IPS-NIHi11 (cell line): ENCODE measurements around the gene TAGLN2.
A peak's percentile ranks its signal among the peaks of the same experiment; 100 is the strongest.

Source experiments
- DNase-seq: peaks from one replicate; pipeline ENCODE4 v3.0.0; 2012; ENCODE audit warnings: mixed read lengths, low spot score

Gene TAGLN2

DNA sequence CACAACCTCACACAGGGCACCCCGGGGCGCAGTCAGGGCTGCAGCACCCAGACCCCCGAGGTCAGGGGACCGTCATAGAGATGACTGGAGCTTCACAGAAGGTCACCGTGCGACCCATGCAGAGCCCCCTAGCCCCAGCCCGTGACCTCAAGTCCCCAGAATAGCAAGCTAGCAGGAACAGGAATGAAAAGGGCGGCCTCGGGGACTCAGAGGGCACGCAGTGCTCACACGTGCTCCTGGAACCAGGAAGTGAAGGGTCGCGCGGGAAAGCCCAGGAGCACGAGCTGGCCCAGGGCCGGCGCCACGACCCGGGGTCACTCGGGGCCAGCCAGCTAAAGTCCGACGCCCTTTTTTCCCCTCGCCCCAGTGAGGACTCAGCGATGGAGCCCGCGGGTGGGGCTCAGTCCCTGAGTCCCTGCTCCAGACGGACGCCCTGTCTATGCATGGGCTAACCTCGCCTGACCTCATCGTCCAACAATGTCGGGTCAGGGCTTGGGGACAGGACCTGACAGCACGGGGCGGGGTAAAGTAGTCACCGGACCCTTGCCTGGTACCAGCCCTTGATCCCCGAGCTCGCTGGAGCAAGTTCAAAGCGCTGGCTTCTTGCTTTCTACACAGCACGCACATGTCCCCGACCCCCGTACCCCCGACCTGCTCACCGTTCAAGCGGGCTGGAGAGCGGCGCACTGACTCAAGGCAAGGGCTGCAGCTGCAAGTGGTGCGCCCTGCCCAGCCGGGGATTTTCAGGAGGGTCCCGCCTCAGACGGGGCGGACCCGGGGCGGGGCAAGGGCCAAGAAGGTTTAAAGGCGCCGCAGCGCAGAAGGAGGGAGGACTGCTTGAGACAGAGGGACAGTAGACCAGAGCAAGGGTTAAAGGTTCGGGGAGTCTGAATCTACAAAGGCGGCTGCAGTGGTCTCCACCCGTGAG is at the start of gene TAGLN2:
TAGLN2 (minus strand) TSS at position 717 of the 928 bp plus-strand sequence. CDS start 4,998 bp downstream, outside the sequence.
- DNase-seq: peak; percentile 96

DNA sequence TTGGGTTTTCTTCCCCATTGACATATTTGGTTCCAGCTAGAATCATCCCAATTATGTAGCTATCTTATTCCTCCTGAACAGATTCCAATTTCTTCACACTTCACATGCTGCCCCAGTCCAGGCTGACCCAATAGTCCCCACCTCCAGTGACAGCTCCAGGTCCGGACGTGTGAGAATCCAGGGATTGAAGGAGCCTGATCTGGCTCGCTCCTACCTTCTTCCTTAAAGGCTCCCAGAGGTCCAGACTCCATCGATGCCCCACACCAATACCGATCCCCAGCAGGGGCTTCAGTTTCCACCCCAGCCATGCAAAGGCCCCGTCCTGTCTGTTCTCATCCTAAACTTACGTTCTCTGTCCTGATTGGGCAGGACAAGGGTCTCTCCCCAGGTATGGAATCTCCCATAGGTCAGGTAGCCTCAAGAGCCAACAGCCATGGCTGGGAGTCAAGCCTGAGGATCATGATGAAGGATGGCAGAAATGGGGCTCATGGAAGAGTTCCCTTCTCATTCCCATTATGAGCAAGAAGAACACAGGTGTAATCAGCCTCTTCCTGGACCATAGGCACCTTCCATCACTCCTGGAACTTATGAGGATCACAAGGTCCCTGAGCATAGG is 49.2 kb upstream of the TAGLN2 start:
- no peak for DNase-seq

- DNase-seq: no peak
Measured at GRCh38 chr1:159973350-159973940, 48.1 kb upstream of the TAGLN2 start.

GRCh38 chr1:159972443-159973205 is 47.3 kb upstream of the TAGLN2 start:
- no peak for DNase-seq

GRCh38 chr1:159970932-159971342 is 45.6 kb upstream of the TAGLN2 start:
- DNase-seq: no peak

GRCh38 chr1:159968901-159969300 is 43.6 kb upstream of the TAGLN2 start:
- DNase-seq: no peak

- DNase-seq: no peak
Measured at GRCh38 chr1:159965263-159965662, 40.0 kb upstream of the TAGLN2 start.

- peak; percentile 21 for DNase-seq
Measured at GRCh38 chr1:159964144-159964543, 38.8 kb upstream of the TAGLN2 start.

GRCh38 chr1:159962176-159962575 is 36.9 kb upstream of the TAGLN2 start:
- no peak for DNase-seq

- DNase-seq: no peak
Measured at GRCh38 chr1:159961636-159962035, 36.3 kb upstream of the TAGLN2 start.

GRCh38 chr1:159960721-159961381 is 35.5 kb upstream of the TAGLN2 start:
- DNase-seq: no peak

GRCh38 chr1:159959451-159959850 is 34.1 kb upstream of the TAGLN2 start:
- DNase-seq: peak; percentile 35

GRCh38 chr1:159958719-159959380 is 33.5 kb upstream of the TAGLN2 start:
- no peak for DNase-seq

- DNase-seq: no peak
Measured at GRCh38 chr1:159957824-159958268, 32.5 kb upstream of the TAGLN2 start.

GRCh38 chr1:159955456-159955855 is 30.1 kb upstream of the TAGLN2 start:
- DNase-seq: no peak

DNA sequence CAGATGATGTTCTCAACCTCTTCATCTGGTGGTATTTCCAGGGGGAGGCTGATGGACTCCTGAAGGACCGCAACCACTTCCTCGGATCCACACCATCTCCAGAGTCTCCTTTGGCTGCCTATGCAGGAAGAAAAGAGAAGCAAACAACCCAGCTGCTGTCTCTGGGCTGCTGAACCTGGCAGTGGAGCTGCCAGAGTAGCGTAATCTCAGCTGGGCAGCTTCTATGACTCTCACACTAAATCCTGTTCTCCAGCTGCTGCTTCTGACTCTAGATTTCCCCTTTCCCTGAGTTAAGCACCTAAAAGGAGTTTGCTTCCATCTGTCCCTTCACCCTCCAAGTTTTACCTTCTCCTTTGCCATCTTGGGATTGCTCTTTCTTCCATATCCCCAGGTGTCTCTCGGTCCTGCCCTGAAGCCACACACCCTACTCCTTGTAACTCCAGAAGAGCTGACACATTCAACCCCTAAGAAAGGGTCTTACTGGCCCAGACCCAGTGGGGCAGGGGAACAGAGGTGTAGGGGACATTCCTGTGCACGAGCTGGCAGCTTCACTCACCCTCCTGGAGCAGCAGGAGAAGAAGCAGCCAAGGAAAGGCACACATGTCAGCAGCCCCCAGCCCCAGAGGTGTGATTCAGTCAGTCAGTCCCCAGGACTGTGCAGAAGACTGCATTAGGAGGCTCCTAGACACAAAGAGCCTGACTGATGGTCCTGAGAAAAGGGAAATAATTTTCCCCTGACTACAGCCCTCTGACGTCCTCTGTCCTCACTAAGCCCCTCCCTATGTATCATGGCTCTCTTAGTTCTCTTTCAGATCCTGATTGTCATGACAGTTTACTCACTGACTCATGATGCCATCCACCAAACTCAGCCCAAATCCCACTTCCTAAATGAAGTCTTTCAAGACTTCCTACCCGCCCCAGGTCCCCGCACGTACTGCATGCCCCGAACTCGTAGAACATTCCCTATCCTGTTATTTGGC is 28.5 kb upstream of the TAGLN2 start, which contains the start of gene SLAMF9:
SLAMF9 (minus strand) TSS at position 702 of the 980 bp plus-strand sequence; CDS start at position 602, 100 bp downstream.
- no peak for DNase-seq

DNA sequence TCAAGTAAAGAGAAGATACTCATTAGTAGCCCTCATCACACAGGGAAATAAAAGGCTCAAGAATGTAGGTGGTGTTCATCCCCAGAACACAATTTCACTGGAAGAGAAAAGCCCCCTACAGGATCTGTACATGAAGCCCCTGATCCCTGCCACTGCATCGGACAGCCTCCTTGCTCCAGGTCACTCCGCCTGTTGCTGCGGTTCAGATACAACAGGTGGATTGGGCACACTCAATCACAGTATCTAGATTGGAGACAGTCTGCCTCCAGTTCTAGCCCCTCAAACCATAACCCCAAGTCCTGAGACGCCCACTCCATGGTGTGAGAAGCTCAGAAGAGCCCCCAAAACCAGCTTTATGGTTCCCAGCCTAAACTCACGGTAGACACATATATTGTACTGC is 27.6 kb upstream of the TAGLN2 start:
- DNase-seq: no peak

DNA sequence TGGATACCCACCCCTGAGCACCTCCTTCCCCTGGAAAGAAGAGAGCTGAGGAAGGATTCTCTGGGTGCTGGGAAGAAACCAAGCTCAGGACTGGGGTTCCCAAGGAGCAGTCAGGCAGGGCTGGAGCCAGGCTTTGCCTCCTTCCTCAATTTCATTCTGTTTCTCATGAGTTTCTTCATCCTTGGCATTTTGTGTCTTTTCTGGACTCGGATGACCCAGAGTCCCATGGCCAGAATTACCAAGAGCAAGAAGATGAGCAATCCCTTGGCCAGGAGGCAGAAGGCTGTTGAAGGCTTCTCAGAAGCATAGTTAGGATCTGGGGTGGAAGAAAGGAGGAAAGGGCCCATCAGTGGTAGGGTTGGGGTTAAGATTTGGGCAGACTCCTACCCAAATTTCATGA is 26.2 kb upstream of the TAGLN2 start:
- no peak for DNase-seq

GRCh38 chr1:159951016-159951415 is 25.7 kb upstream of the TAGLN2 start:
- no peak for DNase-seq

GRCh38 chr1:159949981-159950381 is 24.7 kb upstream of the TAGLN2 start:
- no peak for DNase-seq
